ENCODE results near the gene SH3RF1.

The SH3RF1 gene

GRCh38 chr4:169079942-169080827 lies 190.6 kb downstream of the SH3RF1 start:
- FAIRE-seq = no peak
- DNase-seq (ENCODE audit: insufficient read length, low spot score) = no peak
- TF ChIP-seq, protein P1, sequence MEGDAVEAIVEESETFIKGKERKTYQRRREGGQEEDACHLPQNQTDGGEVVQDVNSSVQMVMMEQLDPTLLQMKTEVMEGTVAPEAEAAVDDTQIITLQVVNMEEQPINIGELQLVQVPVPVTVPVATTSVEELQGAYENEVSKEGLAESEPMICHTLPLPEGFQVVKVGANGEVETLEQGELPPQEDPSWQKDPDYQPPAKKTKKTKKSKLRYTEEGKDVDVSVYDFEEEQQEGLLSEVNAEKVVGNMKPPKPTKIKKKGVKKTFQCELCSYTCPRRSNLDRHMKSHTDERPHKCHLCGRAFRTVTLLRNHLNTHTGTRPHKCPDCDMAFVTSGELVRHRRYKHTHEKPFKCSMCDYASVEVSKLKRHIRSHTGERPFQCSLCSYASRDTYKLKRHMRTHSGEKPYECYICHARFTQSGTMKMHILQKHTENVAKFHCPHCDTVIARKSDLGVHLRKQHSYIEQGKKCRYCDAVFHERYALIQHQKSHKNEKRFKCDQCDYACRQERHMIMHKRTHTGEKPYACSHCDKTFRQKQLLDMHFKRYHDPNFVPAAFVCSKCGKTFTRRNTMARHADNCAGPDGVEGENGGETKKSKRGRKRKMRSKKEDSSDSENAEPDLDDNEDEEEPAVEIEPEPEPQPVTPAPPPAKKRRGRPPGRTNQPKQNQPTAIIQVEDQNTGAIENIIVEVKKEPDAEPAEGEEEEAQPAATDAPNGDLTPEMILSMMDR (IDR thresholded peaks at IDR 0.05; ENCODE audit: insufficient read depth, missing control alignments) = no peak

GRCh38 chr4:169074117-169074516 lies 196.6 kb downstream of the SH3RF1 start:
- TF ChIP-seq, protein P1 (IDR thresholded peaks at IDR 0.05; ENCODE audit: insufficient read depth, missing control alignments) = no peak
- no peak for DNase-seq (ENCODE audit: insufficient read length, low spot score)
- FAIRE-seq = no peak

DNA sequence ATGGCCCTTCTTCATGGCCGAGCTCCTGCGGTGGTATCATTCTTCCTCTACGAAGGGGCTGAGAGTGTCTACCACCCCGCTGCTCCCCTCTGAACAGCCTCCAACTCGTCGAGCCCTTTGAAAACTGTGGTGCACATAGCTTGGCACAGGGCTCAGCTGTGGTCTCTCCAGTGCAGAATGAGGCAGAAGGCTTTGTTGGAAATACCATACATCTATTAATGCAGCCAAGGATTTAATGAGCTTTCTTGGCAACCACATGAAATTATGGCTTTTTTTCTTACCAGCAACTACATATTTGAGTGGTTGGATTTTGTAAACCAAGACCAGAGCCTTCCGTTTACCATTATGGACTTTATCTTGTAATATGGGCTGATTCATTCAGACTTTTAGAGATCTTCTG lies 199.0 kb downstream of the SH3RF1 start:
- DNase-seq (ENCODE audit: insufficient read length, low spot score) (no peak), FAIRE-seq (no peak)
- TF ChIP-seq, protein P1 (IDR thresholded peaks at IDR 0.05; ENCODE audit: insufficient read depth, missing control alignments) = no peak

DNA sequence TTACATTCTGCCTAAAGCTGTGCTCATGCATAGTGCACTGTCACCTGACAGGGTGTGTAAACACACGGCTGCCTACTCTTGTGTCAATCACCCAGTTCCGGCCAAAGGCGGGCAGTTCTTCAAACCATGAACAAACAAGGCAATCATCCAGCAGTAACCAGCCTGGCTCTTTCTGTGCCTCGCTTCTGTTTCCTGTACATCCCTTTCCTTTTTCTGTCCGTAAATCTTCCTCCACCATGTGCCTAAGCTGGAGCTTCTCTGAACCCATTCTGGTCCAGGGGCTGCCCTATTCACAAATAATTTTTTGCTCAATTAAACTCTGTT lies 199.9 kb downstream of the SH3RF1 start:
- DNase-seq (ENCODE audit: insufficient read length, low spot score) = no peak
- TF ChIP-seq, protein P1 (IDR thresholded peaks at IDR 0.05; ENCODE audit: insufficient read depth, missing control alignments) = no peak
- no peak for FAIRE-seq

GRCh38 chr4:169070071-169070894 lies 200.5 kb downstream of the SH3RF1 start:
- TF ChIP-seq, protein P1 (IDR thresholded peaks at IDR 0.05; ENCODE audit: insufficient read depth, missing control alignments) = no peak
- FAIRE-seq (no peak), DNase-seq (ENCODE audit: insufficient read length, low spot score) (peak; percentile 37)

DNA sequence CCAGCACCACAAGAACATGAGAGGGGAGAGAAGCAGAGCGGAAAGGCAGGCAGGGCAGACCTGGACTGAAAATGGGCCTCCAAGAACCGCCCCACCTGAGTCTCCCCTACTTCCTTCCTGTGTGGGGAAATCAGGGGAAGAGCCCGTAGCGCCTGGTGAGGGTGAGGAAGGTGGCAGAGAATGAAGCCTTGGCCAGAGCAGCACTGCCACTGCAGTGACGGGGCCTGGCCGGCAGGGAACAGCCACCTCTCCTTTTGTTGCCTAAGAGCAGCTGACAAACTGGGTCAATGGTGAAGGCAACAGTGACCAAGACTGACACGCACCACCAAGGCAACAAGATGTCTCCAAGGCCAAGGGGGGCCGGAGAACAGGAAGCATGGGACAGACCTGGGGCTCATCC lies 202.3 kb downstream of the SH3RF1 start:
- TF ChIP-seq, protein P1 (IDR thresholded peaks at IDR 0.05; ENCODE audit: insufficient read depth, missing control alignments) = no peak
- DNase-seq (ENCODE audit: insufficient read length, low spot score) (no peak), FAIRE-seq (no peak)
